GM12878 (cell line): ENCODE results near the gene BICC1. TPM values are rescaled to one million over a fixed set of nuclear protein-coding genes. Genes with fewer than 3 reads are reported as not detected.

Experiments
- ATAC-seq: fragments of 200-7000 bp; cut with Tn5 transposase; 3 replicates; pipeline ENCODE4 v1.9.1; 2020; ENCODE audit warnings: mild to moderate bottlenecking, moderate library complexity
- BruUV-seq: library from RNA; stranded (reverse); fragments of 400-500 nt; replicated peaks from 2 replicates; lab custom pipeline; 2021; lab: Mats Ljungman, UMichigan
- CTCF ChIA-PET: fragments of 300-600 bp; sonication (Branson Sonifier 250); formaldehyde crosslinking; extraction: SDS; loops from one replicate; lab custom pipeline; 2021; ENCODE audit warnings: inconsistent platforms; lab: Yijun Ruan, JAX
- POLR2A ChIA-PET: fragments of 350-600 bp; formaldehyde crosslinking; extraction: SDS; loops from one replicate; lab custom pipeline; 2021; ENCODE audit warnings: inconsistent platforms; lab: Charles Lee
- RAD21 ChIA-PET: fragments of 300-600 bp; sonication (Branson Sonifier 250); formaldehyde crosslinking; loops from one replicate; lab custom pipeline; 2023; ENCODE audit warnings: antibody characterized with exemption; ENCODE audit not compliant: unreplicated experiment; lab: Charles Lee
- SMC1A ChIA-PET: fragments of 300-600 bp; sonication (Branson Sonifier 250); formaldehyde crosslinking; loops from one replicate; lab custom pipeline; 2023; ENCODE audit not compliant: unreplicated experiment, uncharacterized antibody; lab: Charles Lee
- DNase-seq: peaks from one replicate; pipeline ENCODE4 v3.0.0-alpha.2; 2011; ENCODE audit warnings: low read depth, low spot score
- FAIRE-seq: peaks from 3 replicates; lab custom pipeline; 2011; peaks lifted over from hg19 to GRCh38; lab: Jason Lieb, UNC
- H2AFZ ChIP-seq: 2 replicates; pipeline ENCODE4 v1.6.0; 2011; ENCODE audit warnings: low read depth, low read length, control low read depth; ENCODE audit not compliant: control insufficient read depth
- H3K27ac ChIP-seq: 2 replicates; pipeline ENCODE4 v1.5.1; 2011; ENCODE audit warnings: control low read depth; ENCODE audit not compliant: control insufficient read depth, insufficient read depth
- H3K27me3 ChIP-seq, 2 experiments: replicated peaks in 1 of 2; 2 replicates each; pipeline versions ENCODE4 v1.6.0 to v1.6.1; 2011; ENCODE audit warnings: low read length in 1 of 2; ENCODE audit not compliant: control insufficient read depth in 2 of 2, insufficient read depth in 2 of 2
- H3K36me3 ChIP-seq, 2 experiments: 2 replicates each; pipeline ENCODE4 v1.5.1; 2011; ENCODE audit warnings: low read length in 1 of 2; ENCODE audit not compliant: control insufficient read depth in 2 of 2, insufficient read depth in 2 of 2
- H3K4me1 ChIP-seq: 2 replicates; pipeline ENCODE4 v1.6.1; 2011; ENCODE audit warnings: mild to moderate bottlenecking, low read length, moderate library complexity, mixed read lengths; ENCODE audit not compliant: control insufficient read depth, insufficient read depth
- H3K4me2 ChIP-seq: 2 replicates; pipeline ENCODE4 v1.6.0; 2011; ENCODE audit warnings: control low read depth; ENCODE audit not compliant: control insufficient read depth, insufficient read depth
- H3K4me3 ChIP-seq: fragments of 200-600 bp; sonication (generic); 2 replicates; pipeline ENCODE4 v1.5.1; 2016
- H3K79me2 ChIP-seq: 2 replicates; pipeline ENCODE4 v1.6.0; 2011; ENCODE audit warnings: low read length; ENCODE audit not compliant: control insufficient read depth, insufficient read depth
- H3K9ac ChIP-seq: 2 replicates; pipeline ENCODE4 v1.8.0; 2011; ENCODE audit warnings: low read length, control low read depth, mixed read lengths; ENCODE audit not compliant: control insufficient read depth, insufficient read depth
- H3K9me3 ChIP-seq: replicated peaks from 3 replicates; pipeline ENCODE4 v1.5.1; 2011; ENCODE audit warnings: mild to moderate bottlenecking, low read length; ENCODE audit not compliant: control insufficient read depth, insufficient read depth
- H4K20me1 ChIP-seq: 2 replicates; pipeline ENCODE4 v1.6.0; 2011; ENCODE audit not compliant: control insufficient read depth, insufficient read depth
- BHLHE40 ChIP-seq, 2 experiments: fragments of 450-650 bp in 1 of 2; IDR thresholded peaks; 2 replicates each; pipeline ENCODE4 v1.6.1; 2011 to 2017; ENCODE audit warnings: low read depth in 2 of 2, borderline replicate concordance in 1 of 2, improper control_type of control experiment in 1 of 2, low read length in 1 of 2, mild to moderate bottlenecking in 1 of 2
- CHD2 ChIP-seq: IDR thresholded peaks from 2 replicates; pipeline ENCODE4 v1.6.1; 2011; ENCODE audit warnings: low read depth, low read length, improper control_type of control experiment, borderline replicate concordance
- CHD4 ChIP-seq: fragments of 200-600 bp; sonication (generic); IDR thresholded peaks from 2 replicates; pipeline ENCODE4 v1.6.1; 2016; ENCODE audit warnings: mild to moderate bottlenecking
- E2F4 ChIP-seq: IDR thresholded peaks from 2 replicates; pipeline ENCODE4 v1.6.1; 2012; ENCODE audit warnings: low read depth, low read length, improper control_type of control experiment
- E2F8 ChIP-seq: fragments of 450-650 bp; IDR thresholded peaks from 2 replicates; pipeline ENCODE4 v1.6.1; 2018; ENCODE audit warnings: mild to moderate bottlenecking, low read depth, moderate library complexity; ENCODE audit not compliant: partially characterized antibody
- GABPA ChIP-seq: IDR thresholded peaks from 2 replicates; pipeline ENCODE4 v1.6.1; 2014; ENCODE audit warnings: antibody characterized with exemption, low read depth, mild to moderate bottlenecking, inconsistent platforms
- NFXL1 ChIP-seq: fragments of 450-650 bp; IDR thresholded peaks from 2 replicates; pipeline ENCODE4 v1.6.1; 2017; ENCODE audit warnings: antibody characterized with exemption, mild to moderate bottlenecking, borderline replicate concordance
- SMAD1 ChIP-seq: fragments of 450-650 bp; IDR thresholded peaks from 2 replicates; pipeline ENCODE4 v1.6.1; 2018; ENCODE audit warnings: mild to moderate bottlenecking, low read depth; ENCODE audit not compliant: partially characterized antibody
- SMAD5 ChIP-seq: IDR thresholded peaks from 2 replicates; pipeline ENCODE4 v1.6.1; 2016; ENCODE audit warnings: antibody characterized with exemption, low read depth
- SRF ChIP-seq, 2 experiments: IDR thresholded peaks; 2 replicates each; pipeline ENCODE4 v1.6.1; 2011; ENCODE audit warnings: low read depth in 2 of 2, low read length in 2 of 2, mild to moderate bottlenecking in 1 of 2, moderate library complexity in 1 of 2
- SUZ12 ChIP-seq: fragments of 200-600 bp; sonication (generic); IDR thresholded peaks from one replicate; pipeline ENCODE4 v1.6.1; 2018; ENCODE audit warnings: antibody characterized with exemption, mild to moderate bottlenecking; ENCODE audit not compliant: unreplicated experiment
- TARDBP ChIP-seq: IDR thresholded peaks from 2 replicates; pipeline ENCODE4 v1.6.1; 2016; ENCODE audit warnings: borderline replicate concordance
- ZNF217 ChIP-seq: fragments of 450-650 bp; IDR thresholded peaks from 2 replicates; pipeline ENCODE4 v1.6.1; 2017; ENCODE audit warnings: antibody characterized with exemption, mild to moderate bottlenecking
- WGBS: methylation state at CpG from one replicate; pipeline ENCODE4 v1.1.6; 2016; ENCODE audit warnings: low lambda C conversion rate; ENCODE audit not compliant: insufficient replicate concordance, insufficient coverage; ENCODE audit errors: missing lambda C conversion rate; 5-methylcytosine and 5-hydroxymethylcytosine counted together
- in situ Hi-C: fragments of 300-500 bp; cut with MboI; formaldehyde crosslinking; loops from 9 replicates; pipeline ENCODE4 v1.14.3; 2018; ENCODE audit warnings: mixed read lengths
- intact Hi-C: fragments of 100-400 bp; cut with micrococcal nuclease; formaldehyde crosslinking; loops from one replicate; pipeline ENCODE4 v1.14.2; 2022; ENCODE audit not compliant: unreplicated experiment
- polyA plus RNA-seq, 11 experiments: library from polyadenylated mRNA; depleted of rRNA in 4 of 11; unstranded in 6 of 11; stranded (reverse) in 5 of 11; fragments of >200 nt; fragmentation: Nextera tagmentation in 4 of 11; fragmentation: Illumina TruSeq in 1 of 11; extraction: Ambion mirVana in 4 of 11; extraction: Trizol in 1 of 11; gene quantifications; 1 replicate in 1 of 11; 2 replicates in 10 of 11; pipeline versions ENCODE4 v1.2.1 to v1.2.3, GENCODE V29; 2011 to 2016; ENCODE audit warnings: inconsistent platforms in 2 of 11, missing spikeins in 2 of 11, low read depth in 1 of 11
- total RNA-seq, 4 experiments: library from RNA; depleted of rRNA in 3 of 4; stranded (reverse); fragments of >200 nt in 3 of 4; fragmentation: Illumina TruSeq in 1 of 4; extraction: Trizol in 1 of 4; gene quantifications; 2 replicates each; pipeline versions ENCODE4 v1.2.1 to v1.2.3, GENCODE V29; 2013 to 2021

BICC1 gene
- total and polyA plus RNA-seq, 10 of the 15 experiments (the other 5 are each of a cell fraction or from before 2014, with no cell fraction given), result 0.01 to 0.10 (median 0.04) TPM; not detected in 5

- WGBS, result 9% methylated on average over 2 of the region's 2 CpGs
- H3K9ac ChIP-seq, result no peak overlapping the region
- intact Hi-C loops (no loop called here), in situ Hi-C loops (no loop called here)
- no peak overlapping the region for H3K4me3 ChIP-seq
- no peaks in the 10 kb centered on the region for H4K20me1 ChIP-seq
- ChIA-PET CTCF (interaction anchor here (0.9 kb wide), 1 partner anchor 10 kb away, joined by 4 read pairs; no protein-coding TSS in a partner anchor), SMC1A (no interaction called here), RAD21 (no interaction called here), POLR2A (no interaction called here)
- H3K9me3 ChIP-seq, result no peaks in the 10 kb centered on the region
- H2AFZ ChIP-seq, result no peak overlapping the region
- BruUV-seq, result no TSS peak
- no peak for FAIRE-seq
- TF ChIP-seq SRF (IDR thresholded peaks at IDR 0.05; ENCODE audit: low read depth in 2 of 2, low read length in 2 of 2), result no peak
- no peak for TF ChIP-seq CHD2
- TF ChIP-seq ZNF217, result no peak
- TF ChIP-seq E2F4, result no peak
- TF ChIP-seq TARDBP, result no peak
- TF ChIP-seq GABPA, result no peak
- TF ChIP-seq SUZ12, result no peak
- TF ChIP-seq NFXL1, result no peak
- TF ChIP-seq SMAD5, result no peak
- TF ChIP-seq SMAD1, result no peak
- TF ChIP-seq CHD4, result no peak
- no peak for TF ChIP-seq BHLHE40 (IDR thresholded peaks at IDR 0.05; ENCODE audit: borderline replicate concordance in 1 of 2, low read depth in 2 of 2, low read length in 1 of 2)
- no peak for TF ChIP-seq E2F8
- H3K36me3 ChIP-seq, result no peaks in the 10 kb centered on the region
- no peaks in the 10 kb centered on the region for H3K79me2 ChIP-seq
- no peaks in the 10 kb centered on the region for H3K27me3 ChIP-seq
- no peak for DNase-seq
- no peak for ATAC-seq
- no peak overlapping the region for H3K4me2 ChIP-seq
- no peaks in the 10 kb centered on the region for H3K4me1 ChIP-seq
- no peak overlapping the region for H3K27ac ChIP-seq
Observed at GRCh38 chr10:58853668-58854067, 341.0 kb downstream of the BICC1 start.
